ENCODE data around the gene CECR2. TPM values are rescaled to one million over a fixed set of nuclear protein-coding genes. Genes with fewer than 3 reads are reported as not detected.
A peak's percentile ranks its signal among the peaks of the same experiment; 100 is the strongest.
"Not testable (repeated sequence)": the region's sequence is repeated elsewhere in the genome, so short reads cannot be mapped to it uniquely, and the experiment has no call there.

CECR2 gene
- total RNA-seq, 1 donor from 2014 or later, result 6.2 TPM

DNA sequence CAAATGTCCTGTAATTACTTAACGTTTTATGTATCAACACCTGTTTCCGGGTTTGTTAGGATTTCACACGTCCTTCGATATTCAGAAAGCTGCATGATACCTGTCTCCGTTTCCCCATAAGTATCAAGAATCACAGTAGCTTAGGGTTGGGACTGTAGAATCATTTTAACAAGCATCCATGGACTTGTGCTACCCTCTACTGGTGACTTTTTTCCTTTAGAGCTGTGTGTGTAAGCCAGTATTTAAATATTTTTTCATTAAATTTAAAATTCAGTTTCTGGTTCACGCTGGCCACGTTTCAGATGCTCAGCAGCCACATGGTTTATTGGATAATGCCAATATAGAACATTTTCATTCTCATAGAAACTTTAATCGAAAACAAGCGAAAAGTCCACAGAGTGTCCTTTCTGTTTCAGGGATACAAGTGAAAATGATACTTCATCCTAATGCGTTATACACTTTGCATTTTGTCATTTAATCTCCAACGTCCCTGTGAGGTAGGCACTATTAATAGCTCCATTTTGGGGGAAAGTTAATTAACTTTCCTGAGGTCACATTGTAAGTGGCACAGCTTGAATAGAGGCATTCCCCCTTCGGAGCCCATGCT is 132.5 kb downstream of the CECR2 start:
- Histone ChIP-seq H3K27me3 (ENCODE audit: control insufficient read depth, insufficient read depth, low read length) (no peaks in the 10 kb centered on the region), H3K4me3 (ENCODE audit: low read depth, low read length) (no peak overlapping the region), H3K36me3 (ENCODE audit: control insufficient read depth, insufficient read depth, low read length) (no peaks in the 10 kb centered on the region)
- TF ChIP-seq, protein P1, sequence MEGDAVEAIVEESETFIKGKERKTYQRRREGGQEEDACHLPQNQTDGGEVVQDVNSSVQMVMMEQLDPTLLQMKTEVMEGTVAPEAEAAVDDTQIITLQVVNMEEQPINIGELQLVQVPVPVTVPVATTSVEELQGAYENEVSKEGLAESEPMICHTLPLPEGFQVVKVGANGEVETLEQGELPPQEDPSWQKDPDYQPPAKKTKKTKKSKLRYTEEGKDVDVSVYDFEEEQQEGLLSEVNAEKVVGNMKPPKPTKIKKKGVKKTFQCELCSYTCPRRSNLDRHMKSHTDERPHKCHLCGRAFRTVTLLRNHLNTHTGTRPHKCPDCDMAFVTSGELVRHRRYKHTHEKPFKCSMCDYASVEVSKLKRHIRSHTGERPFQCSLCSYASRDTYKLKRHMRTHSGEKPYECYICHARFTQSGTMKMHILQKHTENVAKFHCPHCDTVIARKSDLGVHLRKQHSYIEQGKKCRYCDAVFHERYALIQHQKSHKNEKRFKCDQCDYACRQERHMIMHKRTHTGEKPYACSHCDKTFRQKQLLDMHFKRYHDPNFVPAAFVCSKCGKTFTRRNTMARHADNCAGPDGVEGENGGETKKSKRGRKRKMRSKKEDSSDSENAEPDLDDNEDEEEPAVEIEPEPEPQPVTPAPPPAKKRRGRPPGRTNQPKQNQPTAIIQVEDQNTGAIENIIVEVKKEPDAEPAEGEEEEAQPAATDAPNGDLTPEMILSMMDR (IDR thresholded peaks at IDR 0.05; ENCODE audit: insufficient read depth, low read length, poor library complexity, severe bottlenecking), result peak; percentile 57
- DNase-seq (ENCODE audit: low read depth), result no peak

DNA sequence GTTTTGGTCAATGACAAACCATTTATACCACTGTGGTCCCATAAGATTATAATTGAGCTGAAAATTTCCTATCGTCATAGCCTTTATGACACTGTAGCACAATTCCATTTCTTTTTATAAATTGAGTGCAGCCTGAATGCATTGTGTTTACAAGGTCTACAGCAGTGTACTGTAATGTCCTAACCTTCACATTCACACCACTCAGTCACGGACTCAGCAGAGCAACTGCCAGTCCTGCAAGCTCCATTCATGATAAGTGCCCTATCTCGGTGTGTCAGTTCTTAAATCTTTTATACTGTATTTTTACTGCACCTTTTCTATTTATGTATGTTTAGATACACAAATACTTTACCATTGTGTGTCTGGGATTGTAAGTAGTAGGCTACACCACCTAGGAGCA is 138.8 kb downstream of the CECR2 start:
- H3K27me3 ChIP-seq (ENCODE audit: control insufficient read depth, insufficient read depth, low read length), result no peaks in the 10 kb centered on the region
- no peaks in the 10 kb centered on the region for H3K36me3 ChIP-seq (ENCODE audit: control insufficient read depth, insufficient read depth, low read length)
- TF ChIP-seq, protein P1 (IDR thresholded peaks at IDR 0.05; ENCODE audit: insufficient read depth, low read length, poor library complexity, severe bottlenecking), result no peak
- DNase-seq (ENCODE audit: low read depth), result no peak
- no peak overlapping the region for H3K4me3 ChIP-seq (ENCODE audit: low read depth, low read length)

DNA sequence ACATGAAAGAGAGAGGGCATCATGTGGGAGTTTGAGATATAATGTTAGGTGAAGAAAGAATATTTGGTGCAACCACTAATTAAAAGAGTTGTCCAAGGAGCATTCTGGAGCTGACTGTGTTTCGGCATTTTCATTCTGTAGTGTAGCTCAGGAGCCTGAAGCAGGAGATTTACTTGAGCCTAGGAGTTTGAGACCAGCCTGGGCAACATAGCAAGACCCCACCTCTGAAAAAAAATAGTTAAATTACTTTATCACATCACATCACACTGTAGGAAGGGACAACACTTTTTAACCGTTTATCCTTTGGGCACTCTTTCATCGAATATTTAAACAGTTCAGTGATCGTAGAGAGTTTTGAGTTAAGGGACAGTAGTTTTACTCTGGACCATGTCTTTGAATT is 143.7 kb downstream of the CECR2 start:
- DNase-seq (ENCODE audit: low read depth), result no peak
- H3K27me3 ChIP-seq (ENCODE audit: control insufficient read depth, insufficient read depth, low read length), result no peaks in the 10 kb centered on the region
- TF ChIP-seq, protein P1 (IDR thresholded peaks at IDR 0.05; ENCODE audit: insufficient read depth, low read length, poor library complexity, severe bottlenecking), result no peak
- no peak overlapping the region for H3K4me3 ChIP-seq (ENCODE audit: low read depth, low read length)
- H3K36me3 ChIP-seq (ENCODE audit: control insufficient read depth, insufficient read depth, low read length), result no peaks in the 10 kb centered on the region

DNA sequence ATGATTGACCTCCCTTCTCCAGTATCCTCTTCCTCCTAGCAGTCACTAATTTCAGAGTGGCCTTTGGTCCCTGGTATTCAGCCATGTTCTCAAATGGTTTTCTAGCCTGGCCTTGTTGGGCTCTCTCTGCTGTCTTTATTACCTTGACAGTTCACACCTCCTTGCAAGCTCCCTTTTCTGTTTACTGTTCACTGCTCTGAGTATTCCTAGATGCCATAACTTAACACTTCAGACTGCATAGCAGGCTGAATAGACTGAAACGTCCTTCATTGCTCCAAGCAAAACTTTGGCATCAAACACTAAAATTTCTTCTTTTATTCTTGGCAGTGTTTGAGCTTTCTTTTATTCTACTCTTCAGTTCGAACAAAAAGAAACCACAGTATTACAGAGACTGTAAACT is 144.4 kb downstream of the CECR2 start:
- TF ChIP-seq, protein P1 (IDR thresholded peaks at IDR 0.05; ENCODE audit: insufficient read depth, low read length, poor library complexity, severe bottlenecking), result no peak
- no peak for DNase-seq (ENCODE audit: low read depth)
- Histone ChIP-seq H3K4me3 (ENCODE audit: low read depth, low read length) (no peak overlapping the region), H3K27me3 (ENCODE audit: control insufficient read depth, insufficient read depth, low read length) (no peaks in the 10 kb centered on the region), H3K36me3 (ENCODE audit: control insufficient read depth, insufficient read depth, low read length) (no peaks in the 10 kb centered on the region)

DNA sequence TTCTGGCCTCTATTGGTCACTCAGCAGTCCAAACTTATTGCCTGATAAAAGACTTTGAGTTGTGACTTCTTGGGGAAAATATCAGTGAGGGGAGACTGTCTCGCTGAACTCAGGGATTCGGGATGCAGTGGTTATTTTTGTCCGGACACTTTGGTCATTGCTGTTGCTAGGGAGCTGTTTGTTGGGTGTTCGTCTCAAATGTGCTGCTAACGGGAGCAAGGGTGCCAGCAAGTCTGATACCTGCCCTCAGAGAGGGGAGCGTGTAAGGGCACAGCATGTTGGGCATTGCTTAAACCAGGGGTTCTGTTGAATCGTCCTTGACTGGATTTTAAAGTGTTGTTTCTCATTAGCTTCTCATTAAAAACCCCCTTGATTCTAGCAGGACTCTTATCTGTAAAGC is 144.8 kb downstream of the CECR2 start:
- Histone ChIP-seq H3K36me3 (ENCODE audit: control insufficient read depth, insufficient read depth, low read length) (no peaks in the 10 kb centered on the region), H3K27me3 (ENCODE audit: control insufficient read depth, insufficient read depth, low read length) (no peaks in the 10 kb centered on the region), H3K4me3 (ENCODE audit: low read depth, low read length) (no peak overlapping the region)
- TF ChIP-seq, protein P1 (IDR thresholded peaks at IDR 0.05; ENCODE audit: insufficient read depth, low read length, poor library complexity, severe bottlenecking), result no peak
- DNase-seq (ENCODE audit: low read depth), result no peak

DNA sequence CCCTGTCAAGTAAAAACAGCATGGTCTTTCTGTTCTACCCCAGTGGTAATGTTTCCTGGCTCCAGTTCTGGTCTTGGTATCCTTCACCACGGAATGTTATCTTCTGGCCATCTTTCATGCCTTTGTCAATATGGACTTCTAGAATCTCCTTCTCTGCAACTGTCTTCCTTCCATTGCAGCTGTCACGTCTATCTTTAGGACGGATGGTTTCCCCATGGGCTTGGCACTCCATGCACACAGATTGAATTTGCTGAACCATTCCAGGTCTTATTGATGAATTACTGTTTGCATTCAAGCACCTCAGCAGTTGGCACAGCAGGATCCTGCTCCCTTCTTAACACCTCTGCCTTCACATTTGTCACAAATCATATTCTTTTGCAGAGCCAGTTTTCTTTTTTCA is 149.1 kb downstream of the CECR2 start:
- no peaks in the 10 kb centered on the region for H3K36me3 ChIP-seq (ENCODE audit: control insufficient read depth, insufficient read depth, low read length)
- no peak overlapping the region for H3K4me3 ChIP-seq (ENCODE audit: low read depth, low read length)
- no peaks in the 10 kb centered on the region for H3K27me3 ChIP-seq (ENCODE audit: control insufficient read depth, insufficient read depth, low read length)
- DNase-seq (ENCODE audit: low read depth), result no peak
- TF ChIP-seq, protein P1 (IDR thresholded peaks at IDR 0.05; ENCODE audit: insufficient read depth, low read length, poor library complexity, severe bottlenecking), result no peak

DNA sequence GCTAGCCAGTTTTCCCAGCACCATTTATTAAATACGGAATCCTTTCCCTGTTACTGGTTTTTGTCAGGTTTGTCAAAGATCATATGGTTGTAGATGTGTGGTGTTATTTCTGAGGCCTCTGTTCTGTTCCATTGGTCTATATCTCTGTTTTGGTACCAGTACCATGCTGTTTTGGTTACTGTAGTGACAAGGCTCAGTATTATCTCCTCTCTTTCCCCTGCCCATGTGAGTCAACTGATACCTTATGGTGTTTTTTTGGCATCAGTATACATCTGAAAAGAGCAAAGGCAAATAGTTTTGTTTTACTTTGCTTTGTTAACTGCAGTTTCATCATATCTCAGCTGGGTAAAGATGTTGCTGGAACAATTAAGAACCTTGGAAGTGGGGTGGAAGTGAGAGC is 152.7 kb downstream of the CECR2 start:
- not testable (repeated sequence) for H3K4me3 ChIP-seq (ENCODE audit: low read depth, low read length); DNase-seq (ENCODE audit: low read depth); H3K36me3 ChIP-seq (ENCODE audit: control insufficient read depth, insufficient read depth, low read length); H3K27me3 ChIP-seq (ENCODE audit: control insufficient read depth, insufficient read depth, low read length)

Data from kidney epithelial cell (primary cell).